Measurements from ENCODE around the gene NOLC1. TPM values are rescaled to one million over a fixed set of nuclear protein-coding genes. Genes with fewer than 3 reads are reported as not detected.

NOLC1 gene
- polyA plus RNA-seq, 3 donors: 10.0 to 32.1 (median 19.3) TPM

DNA sequence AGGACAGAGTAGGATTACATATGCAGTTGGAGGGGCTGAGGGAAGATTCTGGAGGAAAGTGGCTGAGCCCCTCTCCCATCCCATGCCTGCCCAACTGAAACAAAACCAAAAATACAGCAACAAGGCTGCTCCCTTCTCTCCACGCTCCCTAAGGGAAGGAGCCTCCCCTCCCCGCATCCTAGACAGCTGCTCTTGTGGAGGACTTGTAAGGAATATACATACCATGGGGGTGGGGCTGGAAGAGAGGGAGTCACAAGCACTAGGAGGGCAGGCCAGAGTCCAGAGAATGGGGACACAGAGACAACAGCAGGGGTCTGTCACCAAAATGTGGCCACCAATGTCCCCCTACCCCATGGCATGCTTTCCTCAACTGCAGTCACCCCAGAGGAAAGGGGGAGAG lies 45.2 kb upstream of the NOLC1 start:
- TF ChIP-seq, protein P1, sequence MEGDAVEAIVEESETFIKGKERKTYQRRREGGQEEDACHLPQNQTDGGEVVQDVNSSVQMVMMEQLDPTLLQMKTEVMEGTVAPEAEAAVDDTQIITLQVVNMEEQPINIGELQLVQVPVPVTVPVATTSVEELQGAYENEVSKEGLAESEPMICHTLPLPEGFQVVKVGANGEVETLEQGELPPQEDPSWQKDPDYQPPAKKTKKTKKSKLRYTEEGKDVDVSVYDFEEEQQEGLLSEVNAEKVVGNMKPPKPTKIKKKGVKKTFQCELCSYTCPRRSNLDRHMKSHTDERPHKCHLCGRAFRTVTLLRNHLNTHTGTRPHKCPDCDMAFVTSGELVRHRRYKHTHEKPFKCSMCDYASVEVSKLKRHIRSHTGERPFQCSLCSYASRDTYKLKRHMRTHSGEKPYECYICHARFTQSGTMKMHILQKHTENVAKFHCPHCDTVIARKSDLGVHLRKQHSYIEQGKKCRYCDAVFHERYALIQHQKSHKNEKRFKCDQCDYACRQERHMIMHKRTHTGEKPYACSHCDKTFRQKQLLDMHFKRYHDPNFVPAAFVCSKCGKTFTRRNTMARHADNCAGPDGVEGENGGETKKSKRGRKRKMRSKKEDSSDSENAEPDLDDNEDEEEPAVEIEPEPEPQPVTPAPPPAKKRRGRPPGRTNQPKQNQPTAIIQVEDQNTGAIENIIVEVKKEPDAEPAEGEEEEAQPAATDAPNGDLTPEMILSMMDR (IDR thresholded peaks at IDR 0.05): no peak
- no CpG with 5 or more reads among the region's 2 CpGs for WGBS (ENCODE audit: insufficient coverage)
- intact Hi-C loops (cut with micrococcal nuclease): no loop called here
- H3K4me3 ChIP-seq (replicated peaks in 1 of 3; ENCODE audit: low read depth in 2 of 3, low read length in 3 of 3): no peak overlapping the region
- H3K79me2 ChIP-seq (ENCODE audit: insufficient read depth, low read length): peaks cover 14% of the 10 kb centered on the region
- H2AFZ ChIP-seq (ENCODE audit: insufficient read depth, low read depth, low read length, poor library complexity, severe bottlenecking): no peak overlapping the region
- Mint-ChIP-seq H3K9me3 (no peaks in the 10 kb centered on the region), H3K27ac (peak overlapping the region in 2 of 7 donors; percentile 32 to 55), H3K4me3 (no peak overlapping the region), H3K4me1 (peaks cover 15% of the 10 kb centered on the region), H3K27me3 (ENCODE audit: low read depth in 3 of 3) (no peaks in the 10 kb centered on the region), H3K36me3 (peaks cover 49 to 63% of the 10 kb centered on the region in 2 donors)
- peaks cover 0 to 8% of the 10 kb centered on the region in 2 donors for H3K4me1 ChIP-seq (ENCODE audit: control insufficient read depth in 1 of 2, insufficient read depth in 2 of 2, low read length in 2 of 2)
- H3K9me3 ChIP-seq (replicated peaks in 1 of 2; ENCODE audit: control insufficient read depth in 1 of 2, insufficient read depth in 1 of 2, low read length in 2 of 2): no peaks in the 10 kb centered on the region
- H3K27me3 ChIP-seq (ENCODE audit: control insufficient read depth in 2 of 2, insufficient read depth in 2 of 2, low read length in 2 of 2): no peaks in the 10 kb centered on the region
- H3K36me3 ChIP-seq (replicated peaks in 1 of 2; ENCODE audit: control insufficient read depth in 1 of 2, insufficient read depth in 2 of 2, low read length in 2 of 2): peaks cover 48 to 69% of the 10 kb centered on the region in 2 donors
- peaks cover 67% of the 10 kb centered on the region for H4K20me1 ChIP-seq (ENCODE audit: insufficient read depth, low read length)
- H3K4me2 ChIP-seq (replicated peaks; ENCODE audit: extremely low read depth, low read length, poor library complexity, severe bottlenecking): no peak overlapping the region
- H3K9ac ChIP-seq (ENCODE audit: insufficient read depth, low read length, poor library complexity, severe bottlenecking): no peak overlapping the region
- H3K27ac ChIP-seq (ENCODE audit: low read depth in 1 of 2, low read length in 2 of 2): no peak overlapping the region
- no peak for DNase-seq

DNA sequence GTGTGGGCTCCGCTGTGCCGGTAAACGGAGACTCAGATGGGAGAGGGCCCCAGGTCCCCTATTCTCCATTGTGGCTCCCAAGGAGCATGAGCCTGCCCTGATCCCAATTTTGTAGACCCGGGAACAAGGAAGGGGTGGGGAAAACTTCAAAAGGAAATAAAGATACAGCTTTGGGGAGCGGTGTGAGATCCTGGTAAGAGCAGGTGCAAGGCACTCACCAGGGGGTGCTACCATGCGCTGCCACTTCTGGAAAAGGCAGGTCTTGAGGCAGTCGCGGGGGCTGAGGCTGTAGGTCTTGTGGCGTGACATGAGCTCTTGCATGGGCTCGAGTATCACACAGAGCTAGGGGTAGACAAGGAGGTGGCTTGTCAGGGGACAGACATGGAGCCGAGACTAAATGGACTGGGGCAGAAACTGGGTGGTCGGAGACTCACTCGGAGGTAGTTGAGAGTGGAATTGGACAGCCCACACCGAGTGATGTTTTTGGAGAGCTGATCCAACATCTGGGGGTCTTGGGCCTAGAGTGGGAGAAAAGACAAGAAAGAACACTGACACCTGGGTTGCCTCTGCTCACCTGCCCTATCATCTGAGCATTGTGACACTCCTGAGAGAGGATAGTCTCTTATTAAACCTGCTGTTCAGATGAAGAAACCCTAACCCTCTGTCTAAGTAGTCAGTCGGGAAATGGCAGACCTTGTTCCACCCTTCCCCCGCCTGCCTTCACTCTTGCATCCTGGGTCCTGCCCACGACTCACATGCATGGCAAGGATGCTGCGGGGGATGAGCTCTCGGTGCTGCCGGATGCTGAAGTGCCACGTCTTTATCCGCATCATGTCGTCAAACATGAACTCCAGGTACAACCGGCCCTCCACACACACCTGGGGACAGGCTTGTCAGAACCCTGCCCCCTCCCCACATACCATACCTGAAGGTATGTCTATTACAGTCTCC lies 42.7 kb upstream of the NOLC1 start:
- TF ChIP-seq, protein P1 (IDR thresholded peaks at IDR 0.05): no peak
- Histone ChIP-seq H3K27me3 (ENCODE audit: control insufficient read depth in 2 of 2, insufficient read depth in 2 of 2, low read length in 2 of 2) (no peaks in the 10 kb centered on the region), H3K9me3 (replicated peaks in 1 of 2; ENCODE audit: control insufficient read depth in 1 of 2, insufficient read depth in 1 of 2, low read length in 2 of 2) (no peaks in the 10 kb centered on the region), H2AFZ (ENCODE audit: insufficient read depth, low read depth, low read length, poor library complexity, severe bottlenecking) (no peak overlapping the region), H4K20me1 (ENCODE audit: insufficient read depth, low read length) (peaks cover 91% of the 10 kb centered on the region), H3K4me2 (replicated peaks; ENCODE audit: extremely low read depth, low read length, poor library complexity, severe bottlenecking) (no peak overlapping the region), H3K27ac (ENCODE audit: low read depth in 1 of 2, low read length in 2 of 2) (no peak overlapping the region), H3K36me3 (replicated peaks in 1 of 2; ENCODE audit: control insufficient read depth in 1 of 2, insufficient read depth in 2 of 2, low read length in 2 of 2) (peaks cover 48 to 62% of the 10 kb centered on the region in 2 donors), H3K79me2 (ENCODE audit: insufficient read depth, low read length) (peaks cover 39% of the 10 kb centered on the region), H3K9ac (ENCODE audit: insufficient read depth, low read length, poor library complexity, severe bottlenecking) (no peak overlapping the region), H3K4me3 (replicated peaks in 1 of 3; ENCODE audit: low read depth in 2 of 3, low read length in 3 of 3) (no peak overlapping the region), H3K4me1 (ENCODE audit: control insufficient read depth in 1 of 2, insufficient read depth in 2 of 2, low read length in 2 of 2) (peaks cover 17 to 26% of the 10 kb centered on the region in 2 donors)
- Mint-ChIP-seq H3K4me3 (no peak overlapping the region), H3K9me3 (peaks cover 0 to 2% (median 0%) of the 10 kb centered on the region in 7 donors), H3K27me3 (ENCODE audit: low read depth in 3 of 3) (no peaks in the 10 kb centered on the region), H3K36me3 (peaks cover 45 to 59% of the 10 kb centered on the region in 2 donors), H3K27ac (peak overlapping the region in 1 of 7 donors; percentile 51), H3K4me1 (peaks cover 29% of the 10 kb centered on the region)
- 95% methylated on average over 23 of the region's 24 CpGs for WGBS (ENCODE audit: insufficient coverage)
- intact Hi-C loops (cut with micrococcal nuclease): no loop called here
- DNase-seq: peak in 1 of 3 donors; percentile 4

Data from CD14-positive monocyte (primary cell).